Measurements from ENCODE around the gene TMEM178B. TPM values are rescaled to one million over a fixed set of nuclear protein-coding genes. Genes with fewer than 3 reads are reported as not detected.

The TMEM178B gene
- total and polyA plus RNA-seq, 10 of the 15 experiments (the other 5 are each of a cell fraction or from before 2014, with no cell fraction given), result 0.01 to 1.1 (median 0.04) TPM; not detected in 2

GRCh38 chr7:141349338-141349737 lies 275.5 kb downstream of the TMEM178B start:
- RAD21 ChIA-PET (ENCODE audit: unreplicated experiment), result no interaction called here
- Histone ChIP-seq H4K20me1 (ENCODE audit: control insufficient read depth, insufficient read depth) (no peaks in the 10 kb centered on the region), H3K79me2 (ENCODE audit: control insufficient read depth, insufficient read depth, low read length) (no peaks in the 10 kb centered on the region), H3K9ac (ENCODE audit: control insufficient read depth, insufficient read depth, low read length) (no peak overlapping the region), H3K36me3 (ENCODE audit: control insufficient read depth in 2 of 2, insufficient read depth in 2 of 2, low read length in 1 of 2) (no peaks in the 10 kb centered on the region), H3K27ac (ENCODE audit: control insufficient read depth, insufficient read depth) (no peak overlapping the region), H2AFZ (ENCODE audit: control insufficient read depth, low read depth, low read length) (no peak overlapping the region), H3K27me3 (replicated peaks in 1 of 2; ENCODE audit: control insufficient read depth in 2 of 2, insufficient read depth in 2 of 2, low read length in 1 of 2) (peaks cover 0 to 8% of the 10 kb centered on the region in 2 experiments; a peak in 2 of 4 replicates), H3K4me1 (ENCODE audit: control insufficient read depth, insufficient read depth, low read length) (no peaks in the 10 kb centered on the region), H3K4me2 (ENCODE audit: control insufficient read depth, insufficient read depth) (no peak overlapping the region), H3K9me3 (replicated peaks; ENCODE audit: control insufficient read depth, insufficient read depth, low read length) (no peaks in the 10 kb centered on the region; the same call in 2 of the 3 replicates), H3K4me3 (no peak overlapping the region)
- WGBS (ENCODE audit: insufficient coverage, insufficient replicate concordance, low lambda C conversion rate, missing lambda C conversion rate), result 17% methylated on average over 5 of the region's 5 CpGs
- in situ Hi-C loops (cut with MboI) (no loop called here), intact Hi-C loops (cut with micrococcal nuclease; ENCODE audit: unreplicated experiment) (no loop called here)
- no peak for FAIRE-seq
- POLR2A ChIA-PET, result no interaction called here
- no peak for ATAC-seq
- BruUV-seq (replicated peaks), result no TSS peak
- SMC1A ChIA-PET (ENCODE audit: uncharacterized antibody, unreplicated experiment), result no interaction called here
- DNase-seq (ENCODE audit: low read depth, low spot score), result no peak
- CTCF ChIA-PET, result interaction anchor here (1.0 kb wide), 1 partner anchor 31 kb away, joined by 3 read pairs; no protein-coding TSS in a partner anchor
- TF ChIP-seq IRF5 (IDR thresholded peaks at IDR 0.05; ENCODE audit: borderline replicate concordance) (no peak), NKRF (conservative IDR thresholded peaks at IDR 0.05) (no peak), TARDBP (IDR thresholded peaks at IDR 0.05; ENCODE audit: borderline replicate concordance) (no peak), RAD51 (IDR thresholded peaks at IDR 0.05) (no peak), HDGF (IDR thresholded peaks at IDR 0.05) (no peak), SREBF2 (IDR thresholded peaks at IDR 0.05; ENCODE audit: low read length) (no peak), ETV6 (conservative IDR thresholded peaks at IDR 0.05 in 1 of 2, IDR thresholded peaks at IDR 0.05 in 1 of 2; ENCODE audit: borderline replicate concordance in 1 of 2, low read depth in 1 of 2) (no peak), POLR2AphosphoS5 (IDR thresholded peaks at IDR 0.05; ENCODE audit: low read length) (no peak), ZNF217 (IDR thresholded peaks at IDR 0.05) (no peak), PKNOX1 (IDR thresholded peaks at IDR 0.05) (no peak), CEBPZ (IDR thresholded peaks at IDR 0.05; ENCODE audit: low read depth, low read length) (no peak), MEF2B (IDR thresholded peaks at IDR 0.05; ENCODE audit: partially characterized antibody, poor library complexity, severe bottlenecking) (no peak), IRF3 (IDR thresholded peaks at IDR 0.05) (no peak)

Measured in GM12878 (cell line).